HepG2 (cell line): ENCODE measurements around the gene PBX1. TPM values are rescaled to one million over a fixed set of nuclear protein-coding genes. Genes with fewer than 3 reads are reported as not detected.

Experiments used
- ATAC-seq: fragments of 200-7000 bp; cut with Tn5 transposase; 3 replicates; pipeline ENCODE4 v1.9.1; 2020; ENCODE audit warnings: mild to moderate bottlenecking, moderate library complexity
- BruUV-seq: library from RNA; stranded (reverse); fragments of 400-500 nt; replicated peaks from 2 replicates; lab custom pipeline; 2021; lab: Mats Ljungman, UMichigan
- CTCF ChIA-PET: fragments of 300-600 bp; formaldehyde crosslinking; extraction: SDS; loops from one replicate; lab custom pipeline; 2021; ENCODE audit warnings: low total read pairs, inconsistent platforms, low intra/inter-chr PET ratio; lab: Yijun Ruan, JAX
- POLR2A ChIA-PET: fragments of 350-600 bp; sonication (Branson Sonifier 250); formaldehyde crosslinking; loops from one replicate; lab custom pipeline; 2020; ENCODE audit warnings: antibody characterized with exemption, inconsistent platforms; lab: Yijun Ruan, JAX
- DNase-seq: peaks from one replicate; pipeline ENCODE4 v3.0.0-alpha.2; 2015; ENCODE audit warnings: low spot score
- FAIRE-seq: peaks from 3 replicates; lab custom pipeline; 2011; peaks lifted over from hg19 to GRCh38; lab: Jason Lieb, UNC
- H2AFZ ChIP-seq: one replicate; pipeline ENCODE4 v1.6.1; 2011; ENCODE audit warnings: low read length, inconsistent platforms
- H3K27ac ChIP-seq: fragments of 300-600 bp; 3 replicates; pipeline ENCODE4 v1.8.0; 2011; ENCODE audit warnings: mixed run types, mild to moderate bottlenecking, mixed read lengths, low read length, inconsistent platforms; ENCODE audit not compliant: insufficient read depth; ENCODE audit errors: extremely low read length
- H3K27me3 ChIP-seq, 2 experiments: fragments of 200-600 bp in 1 of 2; 2 replicates in 1 of 2; 3 replicates in 1 of 2; pipeline versions ENCODE4 v1.6.0 to v1.8.0; 2011; ENCODE audit warnings: low read length in 2 of 2, mild to moderate bottlenecking in 2 of 2, moderate library complexity in 2 of 2, inconsistent platforms in 1 of 2; ENCODE audit not compliant: insufficient read depth in 2 of 2, control insufficient read depth in 1 of 2
- H3K36me3 ChIP-seq, 2 experiments: fragments of 200-600 bp in 1 of 2; replicated peaks in 1 of 2; 2 replicates in 1 of 2; 3 replicates in 1 of 2; pipeline versions ENCODE4 v1.5.1 to v1.8.0; 2011; ENCODE audit warnings: low read length in 2 of 2, inconsistent platforms in 1 of 2; ENCODE audit not compliant: insufficient read depth in 2 of 2, control insufficient read depth in 1 of 2
- H3K4me1 ChIP-seq: 2 replicates; pipeline ENCODE4 v1.5.1; 2012; ENCODE audit warnings: low read length, inconsistent platforms; ENCODE audit not compliant: insufficient read depth
- H3K4me2 ChIP-seq: 2 replicates; pipeline ENCODE4 v1.6.0; 2011; ENCODE audit warnings: low read depth, low read length, inconsistent platforms
- H3K4me3 ChIP-seq, 3 experiments: fragments of 200-600 bp in 1 of 3; sonication (generic), shearing (Covaris generic) in 1 of 3; replicated peaks in 1 of 3; 2 replicates each; pipeline ENCODE4 v1.5.1; 2011 to 2016; ENCODE audit warnings: low read length in 3 of 3, inconsistent platforms in 2 of 3, low read depth in 2 of 3, mild to moderate bottlenecking in 2 of 3, control low read depth in 1 of 3, mixed read lengths in 1 of 3; ENCODE audit not compliant: insufficient read depth in 1 of 3
- H3K79me2 ChIP-seq: one replicate; pipeline ENCODE4 v1.6.1; 2011; ENCODE audit warnings: low read length, inconsistent platforms; ENCODE audit not compliant: insufficient read depth
- H3K9ac ChIP-seq: 2 replicates; pipeline ENCODE4 v1.6.0; 2011; ENCODE audit warnings: mild to moderate bottlenecking, low read depth, low read length, inconsistent platforms; ENCODE audit not compliant: insufficient read depth
- H3K9me3 ChIP-seq: 2 replicates; pipeline ENCODE4 v1.5.1; 2012; ENCODE audit warnings: mild to moderate bottlenecking, low read length
- H4K20me1 ChIP-seq: 2 replicates; pipeline ENCODE4 v1.6.0; 2011; ENCODE audit warnings: inconsistent platforms, mild to moderate bottlenecking, low read length, moderate library complexity; ENCODE audit not compliant: insufficient read depth
- IKZF1 ChIP-seq: fragments of 450-650 bp; IDR thresholded peaks from 2 replicates; pipeline ENCODE4 v1.7.1; 2016
- JARID2 ChIP-seq: sonication (generic); formaldehyde crosslinking; IDR thresholded peaks from 2 replicates; pipeline ENCODE4 v1.8.1; 2023; ENCODE audit warnings: missing genetic modification reagents, inconsistent platforms; ENCODE audit not compliant: insufficient replicate concordance
- LCORL ChIP-seq, 2 experiments: fragments of 450-650 bp in 1 of 2; sonication (generic) in 1 of 2; formaldehyde crosslinking in 1 of 2; IDR thresholded peaks; 2 replicates each; pipeline versions ENCODE4 v1.5.0 to v1.6.1; 2017 to 2020; ENCODE audit warnings: antibody characterized with exemption in 1 of 2, missing genetic modification reagents in 1 of 2
- RXRB ChIP-seq: IDR thresholded peaks from 2 replicates; pipeline ENCODE4 v1.6.1; 2016; ENCODE audit warnings: borderline replicate concordance, missing genetic modification reagents, missing compliant biosample characterization
- TFDP1 ChIP-seq: IDR thresholded peaks from 2 replicates; pipeline ENCODE4 v1.6.1; 2016; ENCODE audit warnings: missing compliant biosample characterization, missing genetic modification reagents, borderline replicate concordance
- ZNF550 ChIP-seq: sonication (generic); formaldehyde crosslinking; IDR thresholded peaks from 2 replicates; pipeline ENCODE4 v1.4.0; 2020; ENCODE audit warnings: mild to moderate bottlenecking, missing genetic modification reagents, borderline replicate concordance
- ZNF691 ChIP-seq: sonication (generic); formaldehyde crosslinking; IDR thresholded peaks from 2 replicates; pipeline ENCODE4 v1.4.0; 2020; ENCODE audit warnings: missing genetic modification reagents, low read depth, mild to moderate bottlenecking, borderline replicate concordance
- WGBS: methylation state at CpG from one replicate; pipeline ENCODE4 v1.1.6; 2017; ENCODE audit warnings: low lambda C conversion rate; 5-methylcytosine and 5-hydroxymethylcytosine counted together
- in situ Hi-C: cut with HindIII; loops from 2 replicates; pipeline ENCODE4 v1.10.0; 2017; ENCODE audit warnings: low pct_unique_long_range_greater_than_20kb; ENCODE audit not compliant: extremely low pct_ligation_motif_present
- intact Hi-C: fragments of 100-400 bp; cut with micrococcal nuclease; formaldehyde crosslinking; loops from one replicate; pipeline ENCODE4 v1.10.0; 2022; ENCODE audit not compliant: unreplicated experiment
- polyA plus RNA-seq, 8 experiments: library from polyadenylated mRNA; depleted of rRNA in 3 of 8; stranded (reverse) in 7 of 8; unstranded in 1 of 8; fragments of >200 nt; fragmentation: Illumina TruSeq in 4 of 8; extraction: Trizol in 4 of 8; gene quantifications; 2 replicates each; pipeline versions ENCODE4 v1.2.1 to v1.2.3, GENCODE V29; 2011 to 2016; ENCODE audit warnings: low read depth in 4 of 8, missing spikeins in 1 of 8, mixed read lengths in 1 of 8; ENCODE audit not compliant: insufficient read depth in 1 of 8
- total RNA-seq, 5 experiments: library from RNA; depleted of rRNA; stranded (reverse); fragments of >200 nt; fragmentation: Illumina TruSeq; extraction: Trizol; gene quantifications; 2 replicates each; pipeline ENCODE4 v1.2.3, GENCODE V29; 2016; ENCODE audit warnings: low read depth in 1 of 5

The PBX1 gene
- total and polyA plus RNA-seq, 2 of the 13 experiments (the other 11 are each of a cell fraction or from before 2014, with no cell fraction given): 0.24 TPM; not detected in 1

GRCh38 chr1:164670026-164670425, 111.0 kb downstream of the PBX1 start:
- Histone ChIP-seq H3K36me3 (no peaks in the 10 kb centered on the region), H3K27ac (no peak overlapping the region), H4K20me1 (no peaks in the 10 kb centered on the region), H2AFZ (no peak overlapping the region), H3K4me1 (no peaks in the 10 kb centered on the region), H3K9ac (no peak overlapping the region), H3K4me3 (no peak overlapping the region), H3K79me2 (no peaks in the 10 kb centered on the region)
- in situ Hi-C loops (loop anchor here (10.0 kb wide), 1 partner anchor 115 kb away; no protein-coding TSS in a partner anchor), intact Hi-C loops (no loop called here)
- ATAC-seq: no peak
- ChIA-PET CTCF (no interaction called here), POLR2A (no interaction called here)
- BruUV-seq: no TSS peak
- FAIRE-seq: no peak
- TF ChIP-seq ZNF550 (CRISPR knock-in tag): no peak
- no peak for TF ChIP-seq TFDP1 (CRISPR knock-in tag)
- no peak for TF ChIP-seq IKZF1
- TF ChIP-seq LCORL (IDR thresholded peaks at IDR 0.05): no peak
- TF ChIP-seq LCORL (CRISPR knock-in tag; IDR thresholded peaks at IDR 0.05): no peak
- TF ChIP-seq JARID2 (CRISPR knock-in tag): no peak
- no peak for TF ChIP-seq RXRB (CRISPR knock-in tag)
- TF ChIP-seq ZNF691: no peak
- TF ChIP-seq, all 625 proteins: peak for 0
- Histone ChIP-seq H3K27me3 (no peaks in the 10 kb centered on the region), H3K4me2 (no peak overlapping the region), H3K9me3 (no peaks in the 10 kb centered on the region)
- WGBS: no CpG with 5 or more reads among the region's 1 CpG
- no peak for DNase-seq
